HepG2 (cell line): Measurements from ENCODE around the gene PLSCR1. TPM values are rescaled to one million over a fixed set of nuclear protein-coding genes. Genes with fewer than 3 reads are reported as not detected.

Experiments used
- EED ChIP-seq: sonication (generic); formaldehyde crosslinking; IDR thresholded peaks from 2 replicates; pipeline ENCODE4 v1.5.0; 2020; ENCODE audit warnings: mild to moderate bottlenecking, missing genetic modification reagents
- ELF1 ChIP-seq: sonication (generic); formaldehyde crosslinking; IDR thresholded peaks from 2 replicates; pipeline ENCODE4 v1.4.0; 2020; ENCODE audit warnings: missing genetic modification reagents
- ETV5 ChIP-seq: IDR thresholded peaks from 2 replicates; pipeline ENCODE4 v1.6.1; 2018; ENCODE audit warnings: missing biosample characterization, missing genetic modification reagents, inconsistent platforms, borderline replicate concordance
- GATA4 ChIP-seq: sonication (generic); IDR thresholded peaks from 2 replicates; pipeline ENCODE4 v1.6.1; 2016; ENCODE audit warnings: antibody characterized with exemption, low read depth, borderline replicate concordance
- HNF1B ChIP-seq: sonication (generic); formaldehyde crosslinking; IDR thresholded peaks from 2 replicates; pipeline ENCODE4 v1.5.1; 2020; ENCODE audit warnings: mild to moderate bottlenecking, moderate library complexity, missing genetic modification reagents
- KLF11 ChIP-seq: IDR thresholded peaks from 2 replicates; pipeline ENCODE4 v1.6.1; 2016; ENCODE audit warnings: missing compliant biosample characterization
- NR2F6 ChIP-seq, 2 experiments: IDR thresholded peaks; 2 replicates each; pipeline ENCODE4 v1.6.1; 2016; ENCODE audit warnings: antibody characterized with exemption in 1 of 2, mild to moderate bottlenecking in 1 of 2
- POLR2AphosphoS5 ChIP-seq: IDR thresholded peaks from 2 replicates; pipeline ENCODE4 v1.6.1; 2012; ENCODE audit warnings: low read depth, low read length
- RARA ChIP-seq: IDR thresholded peaks from 2 replicates; pipeline ENCODE4 v1.6.1; 2016; ENCODE audit warnings: missing genetic modification reagents, missing compliant biosample characterization
- SAP130 ChIP-seq: IDR thresholded peaks from 2 replicates; pipeline ENCODE4 v1.6.1; 2016; ENCODE audit warnings: low read depth
- SKI ChIP-seq: fragments of 450-650 bp; IDR thresholded peaks from one replicate; pipeline ENCODE4 v1.6.1; 2018; ENCODE audit warnings: mild to moderate bottlenecking; ENCODE audit not compliant: partially characterized antibody
- SOX6 ChIP-seq, 2 experiments: fragments of 450-650 bp in 1 of 2; sonication (generic) in 1 of 2; formaldehyde crosslinking in 1 of 2; IDR thresholded peaks; 2 replicates each; pipeline versions ENCODE4 v1.4.0 to v1.6.1; 2017 to 2020; ENCODE audit warnings: antibody characterized with exemption in 1 of 2, mild to moderate bottlenecking in 1 of 2, missing genetic modification reagents in 1 of 2
- TCF7L2 ChIP-seq: IDR thresholded peaks from 2 replicates; pipeline ENCODE4 v1.6.1; 2011; ENCODE audit warnings: mild to moderate bottlenecking, low read depth, low read length, moderate library complexity
- ZNF460 ChIP-seq: sonication (generic); formaldehyde crosslinking; IDR thresholded peaks from 2 replicates; pipeline ENCODE4 v1.5.1; 2020; ENCODE audit warnings: missing genetic modification reagents, mild to moderate bottlenecking, borderline replicate concordance
- ZNF713 ChIP-seq: sonication (generic); formaldehyde crosslinking; IDR thresholded peaks from 2 replicates; pipeline ENCODE4 v1.4.0; 2020; ENCODE audit warnings: mild to moderate bottlenecking, missing genetic modification reagents
- ZNF780A ChIP-seq: sonication (generic); formaldehyde crosslinking; IDR thresholded peaks from 2 replicates; pipeline ENCODE4 v1.8.0; 2022; ENCODE audit warnings: mild to moderate bottlenecking, missing genetic modification reagents, moderate library complexity
- ZNF879 ChIP-seq: sonication (generic); formaldehyde crosslinking; IDR thresholded peaks from 2 replicates; pipeline ENCODE4 v1.8.1; 2023; ENCODE audit warnings: missing genetic modification reagents
- polyA plus RNA-seq, 8 experiments: library from polyadenylated mRNA; depleted of rRNA in 3 of 8; stranded (reverse) in 7 of 8; unstranded in 1 of 8; fragments of >200 nt; fragmentation: Illumina TruSeq in 4 of 8; extraction: Trizol in 4 of 8; gene quantifications; 2 replicates each; pipeline versions ENCODE4 v1.2.1 to v1.2.3, GENCODE V29; 2011 to 2016; ENCODE audit warnings: low read depth in 4 of 8, missing spikeins in 1 of 8, mixed read lengths in 1 of 8; ENCODE audit not compliant: insufficient read depth in 1 of 8
- total RNA-seq, 5 experiments: library from RNA; depleted of rRNA; stranded (reverse); fragments of >200 nt; fragmentation: Illumina TruSeq; extraction: Trizol; gene quantifications; 2 replicates each; pipeline ENCODE4 v1.2.3, GENCODE V29; 2016; ENCODE audit warnings: low read depth in 1 of 5
- TF ChIP-seq, protein P1 (sequence below): sonication (generic); formaldehyde crosslinking; IDR thresholded peaks from 2 replicates; pipeline ENCODE4 v1.5.1; 2020; ENCODE audit warnings: mild to moderate bottlenecking, missing genetic modification reagents
- TF ChIP-seq, protein P2 (sequence below): sonication (generic); formaldehyde crosslinking; IDR thresholded peaks from 2 replicates; pipeline ENCODE4 v1.5.1; 2020; ENCODE audit warnings: missing genetic modification reagents, mild to moderate bottlenecking, borderline replicate concordance
- TF ChIP-seq, protein P3 (sequence below): IDR thresholded peaks from 2 replicates; pipeline ENCODE4 v1.6.1; 2016; ENCODE audit warnings: low read depth, missing genetic modification reagents, missing compliant biosample characterization

The PLSCR1 gene
- total and polyA plus RNA-seq, 2 of the 13 experiments (the other 11 are each of a cell fraction or from before 2014, with no cell fraction given): 33.8 to 34.1 TPM

GRCh38 chr3:146581080-146581601 is 36.7 kb upstream of the PLSCR1 start (continued):
- TF ChIP-seq, protein P1, sequence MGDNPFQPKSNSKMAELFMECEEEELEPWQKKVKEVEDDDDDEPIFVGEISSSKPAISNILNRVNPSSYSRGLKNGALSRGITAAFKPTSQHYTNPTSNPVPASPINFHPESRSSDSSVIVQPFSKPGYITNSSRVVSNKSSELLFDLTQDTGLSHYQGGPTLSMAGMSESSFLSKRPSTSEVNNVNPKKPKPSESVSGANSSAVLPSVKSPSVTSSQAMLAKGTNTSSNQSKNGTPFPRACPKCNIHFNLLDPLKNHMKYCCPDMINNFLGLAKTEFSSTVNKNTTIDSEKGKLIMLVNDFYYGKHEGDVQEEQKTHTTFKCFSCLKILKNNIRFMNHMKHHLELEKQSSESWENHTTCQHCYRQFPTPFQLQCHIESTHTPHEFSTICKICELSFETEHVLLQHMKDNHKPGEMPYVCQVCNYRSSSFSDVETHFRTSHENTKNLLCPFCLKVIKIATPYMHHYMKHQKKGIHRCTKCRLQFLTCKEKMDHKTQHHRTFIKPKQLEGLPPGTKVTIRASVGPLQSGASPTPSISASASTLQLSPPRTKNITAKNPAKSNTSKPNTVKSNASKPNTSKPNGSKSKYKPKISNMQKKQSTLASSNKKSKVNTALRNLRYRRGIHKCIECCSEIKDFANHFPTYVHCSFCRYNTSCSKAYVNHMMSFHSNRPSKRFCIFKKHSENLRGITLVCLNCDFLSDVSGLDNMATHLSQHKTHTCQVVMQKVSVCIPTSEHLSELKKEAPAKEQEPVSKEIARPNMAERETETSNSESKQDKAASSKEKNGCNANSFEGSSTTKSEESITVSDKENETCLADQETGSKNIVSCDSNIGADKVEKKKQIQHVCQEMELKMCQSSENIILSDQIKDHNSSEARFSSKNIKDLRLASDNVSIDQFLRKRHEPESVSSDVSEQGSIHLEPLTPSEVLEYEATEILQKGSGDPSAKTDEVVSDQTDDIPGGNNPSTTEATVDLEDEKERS (CRISPR knock-in tag): 0 out of 2 replicates have a peak, but pooled peaks have one; percentile 66
- TF ChIP-seq HNF1B (no peak), ELF1 (CRISPR knock-in tag) (no peak), RARA (CRISPR knock-in tag) (peak; percentile 80), ETV5 (CRISPR knock-in tag) (no peak; the same call in 1 of the 2 replicates), ZNF879 (no peak), POLR2AphosphoS5 (no peak), SAP130 (CRISPR knock-in tag) (peak; percentile 66), ZNF780A (no peak), ZNF460 (no peak), EED (CRISPR knock-in tag) (no peak), SKI (peak; percentile 64), ZNF713 (CRISPR knock-in tag) (no peak), SOX6 (IDR thresholded peaks at IDR 0.05) (no peak), SOX6 (CRISPR knock-in tag; IDR thresholded peaks at IDR 0.05) (peak; percentile 98), NR2F6 (IDR thresholded peaks at IDR 0.05) (peak; percentile 90), NR2F6 (CRISPR knock-in tag; IDR thresholded peaks at IDR 0.05) (peak; percentile 73), TCF7L2 (no peak), KLF11 (CRISPR knock-in tag) (0 out of 2 replicates have a peak, but pooled peaks have one; percentile 29), GATA4 (peak; percentile 82; the same call in 1 of the 2 replicates)
- TF ChIP-seq, protein P2, sequence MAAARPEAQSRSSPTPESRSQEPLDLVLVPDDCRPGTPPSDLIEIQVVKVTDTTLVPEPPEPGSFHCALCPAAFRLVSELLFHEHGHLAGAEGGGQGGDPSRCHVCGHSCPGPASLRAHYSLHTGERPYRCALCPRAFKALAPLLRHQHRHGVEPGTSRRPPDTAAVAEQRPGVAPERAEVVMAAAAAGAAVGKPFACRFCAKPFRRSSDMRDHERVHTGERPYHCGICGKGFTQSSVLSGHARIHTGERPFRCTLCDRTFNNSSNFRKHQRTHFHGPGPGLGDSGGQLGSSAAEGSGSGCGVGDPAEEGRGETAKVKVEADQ: 0 out of 2 replicates have a peak, but pooled peaks have one; percentile 33
- TF ChIP-seq, protein P3, sequence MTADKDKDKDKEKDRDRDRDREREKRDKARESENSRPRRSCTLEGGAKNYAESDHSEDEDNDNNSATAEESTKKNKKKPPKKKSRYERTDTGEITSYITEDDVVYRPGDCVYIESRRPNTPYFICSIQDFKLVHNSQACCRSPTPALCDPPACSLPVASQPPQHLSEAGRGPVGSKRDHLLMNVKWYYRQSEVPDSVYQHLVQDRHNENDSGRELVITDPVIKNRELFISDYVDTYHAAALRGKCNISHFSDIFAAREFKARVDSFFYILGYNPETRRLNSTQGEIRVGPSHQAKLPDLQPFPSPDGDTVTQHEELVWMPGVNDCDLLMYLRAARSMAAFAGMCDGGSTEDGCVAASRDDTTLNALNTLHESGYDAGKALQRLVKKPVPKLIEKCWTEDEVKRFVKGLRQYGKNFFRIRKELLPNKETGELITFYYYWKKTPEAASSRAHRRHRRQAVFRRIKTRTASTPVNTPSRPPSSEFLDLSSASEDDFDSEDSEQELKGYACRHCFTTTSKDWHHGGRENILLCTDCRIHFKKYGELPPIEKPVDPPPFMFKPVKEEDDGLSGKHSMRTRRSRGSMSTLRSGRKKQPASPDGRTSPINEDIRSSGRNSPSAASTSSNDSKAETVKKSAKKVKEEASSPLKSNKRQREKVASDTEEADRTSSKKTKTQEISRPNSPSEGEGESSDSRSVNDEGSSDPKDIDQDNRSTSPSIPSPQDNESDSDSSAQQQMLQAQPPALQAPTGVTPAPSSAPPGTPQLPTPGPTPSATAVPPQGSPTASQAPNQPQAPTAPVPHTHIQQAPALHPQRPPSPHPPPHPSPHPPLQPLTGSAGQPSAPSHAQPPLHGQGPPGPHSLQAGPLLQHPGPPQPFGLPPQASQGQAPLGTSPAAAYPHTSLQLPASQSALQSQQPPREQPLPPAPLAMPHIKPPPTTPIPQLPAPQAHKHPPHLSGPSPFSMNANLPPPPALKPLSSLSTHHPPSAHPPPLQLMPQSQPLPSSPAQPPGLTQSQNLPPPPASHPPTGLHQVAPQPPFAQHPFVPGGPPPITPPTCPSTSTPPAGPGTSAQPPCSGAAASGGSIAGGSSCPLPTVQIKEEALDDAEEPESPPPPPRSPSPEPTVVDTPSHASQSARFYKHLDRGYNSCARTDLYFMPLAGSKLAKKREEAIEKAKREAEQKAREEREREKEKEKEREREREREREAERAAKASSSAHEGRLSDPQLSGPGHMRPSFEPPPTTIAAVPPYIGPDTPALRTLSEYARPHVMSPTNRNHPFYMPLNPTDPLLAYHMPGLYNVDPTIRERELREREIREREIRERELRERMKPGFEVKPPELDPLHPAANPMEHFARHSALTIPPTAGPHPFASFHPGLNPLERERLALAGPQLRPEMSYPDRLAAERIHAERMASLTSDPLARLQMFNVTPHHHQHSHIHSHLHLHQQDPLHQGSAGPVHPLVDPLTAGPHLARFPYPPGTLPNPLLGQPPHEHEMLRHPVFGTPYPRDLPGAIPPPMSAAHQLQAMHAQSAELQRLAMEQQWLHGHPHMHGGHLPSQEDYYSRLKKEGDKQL (CRISPR knock-in tag): peak; percentile 94
